Amygdala (tissue), 56 donors: ENCODE data around the gene REELD1.

Experiments
- DNase-seq, 56 donors: peaks; one replicate each; lab custom pipeline; 2025; lab: John Stamatoyannopoulos, UW

Gene REELD1

GRCh38 chr4:146222313-146222712, 8.0 kb downstream of the REELD1 start:
- no peak for DNase-seq

- peak in 8 of 56 donors; percentile 2 to 23 (median 8) for DNase-seq
These were observed 10.1 kb downstream of the REELD1 start for GRCh38 chr4:146224326-146224966.

- no peak for DNase-seq
These were observed 15.1 kb downstream of the REELD1 start for GRCh38 chr4:146229406-146229805.

- no peak for DNase-seq
These were observed 17.9 kb downstream of the REELD1 start for GRCh38 chr4:146232131-146232722.

GRCh38 chr4:146235654-146236177, 21.4 kb downstream of the REELD1 start:
- DNase-seq: no peak

- DNase-seq: no peak
These were observed 21.9 kb downstream of the REELD1 start for GRCh38 chr4:146236216-146236615.

- no peak for DNase-seq
These were observed 22.8 kb downstream of the REELD1 start for GRCh38 chr4:146237092-146237491.

- no peak for DNase-seq
These were observed 23.8 kb downstream of the REELD1 start for GRCh38 chr4:146238107-146238506.

- DNase-seq: peak in 11 of 56 donors; percentile 3 to 37 (median 21)
These were observed 29.0 kb downstream of the REELD1 start for GRCh38 chr4:146243141-146243882.

GRCh38 chr4:146243883-146244277, 29.5 kb downstream of the REELD1 start:
- DNase-seq: no peak

GRCh38 chr4:146244496-146244895, 30.2 kb downstream of the REELD1 start:
- DNase-seq: no peak

- no peak for DNase-seq
These were observed 30.9 kb downstream of the REELD1 start for GRCh38 chr4:146245246-146245645.

- no peak for DNase-seq
These were observed 31.5 kb downstream of the REELD1 start for GRCh38 chr4:146245850-146246249.

GRCh38 chr4:146246381-146246780, 32.0 kb downstream of the REELD1 start:
- no peak for DNase-seq

- peak in 2 of 56 donors; percentile 4 to 20 for DNase-seq
These were observed 33.0 kb downstream of the REELD1 start for GRCh38 chr4:146247356-146247755.

- DNase-seq: no peak
These were observed 38.8 kb downstream of the REELD1 start for GRCh38 chr4:146252969-146253611.

- DNase-seq: no peak
These were observed 41.1 kb downstream of the REELD1 start for GRCh38 chr4:146255463-146255862.

- DNase-seq: no peak
These were observed 41.5 kb downstream of the REELD1 start for GRCh38 chr4:146255874-146256273.

GRCh38 chr4:146256328-146256727, 42.0 kb downstream of the REELD1 start:
- no peak for DNase-seq

- no peak for DNase-seq
These were observed 43.2 kb downstream of the REELD1 start for GRCh38 chr4:146257511-146257910.

- no peak for DNase-seq
These were observed 46.2 kb downstream of the REELD1 start for GRCh38 chr4:146260521-146260920.
